GM18499 (cell line): ENCODE results near the gene MRPS18A.
"Not testable (repeated sequence)": the region's sequence is repeated elsewhere in the genome, so short reads cannot be mapped to it uniquely, and the experiment has no call there.

ENCODE experiments used
- ATAC-seq: cut with Tn5 transposase; IDR thresholded peaks from one replicate; pipeline ENCODE4 v1.9.1; 2021; ENCODE audit warnings: moderate number of reproducible peaks; ENCODE audit not compliant: insufficient read depth, unreplicated experiment

MRPS18A gene

DNA sequence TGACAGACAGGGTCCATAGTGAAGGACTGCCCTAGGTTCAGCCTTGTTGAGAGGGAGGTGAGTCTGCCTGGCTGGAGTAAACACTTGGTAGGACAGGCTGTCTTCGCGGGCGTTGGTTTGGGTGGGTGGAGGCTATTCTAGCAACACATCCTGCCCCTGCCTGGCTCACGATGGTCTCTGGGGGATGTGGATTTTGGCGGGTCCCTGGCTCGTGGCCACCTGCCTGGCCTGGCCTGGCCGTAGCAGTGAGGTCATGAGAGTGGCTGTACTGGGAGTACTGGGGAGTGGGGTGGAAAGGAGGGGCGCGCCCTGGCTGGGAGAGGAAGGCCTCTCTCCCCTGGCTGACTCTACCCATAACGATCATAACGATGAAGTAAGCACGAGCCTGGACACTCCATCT lies 30.2 kb upstream of the MRPS18A start:
- ATAC-seq = no peak

GRCh38 chr6:43717389-43717788 lies 29.8 kb upstream of the MRPS18A start:
- ATAC-seq = no peak

GRCh38 chr6:43716099-43716498 lies 28.5 kb upstream of the MRPS18A start:
- ATAC-seq = no peak

- peak; percentile 78 for ATAC-seq
Measured at GRCh38 chr6:43715056-43715788, 27.6 kb upstream of the MRPS18A start.

- peak; percentile 11 for ATAC-seq
Measured at GRCh38 chr6:43714311-43715055, 26.9 kb upstream of the MRPS18A start.

GRCh38 chr6:43713643-43714310 lies 26.2 kb upstream of the MRPS18A start:
- ATAC-seq = no peak

DNA sequence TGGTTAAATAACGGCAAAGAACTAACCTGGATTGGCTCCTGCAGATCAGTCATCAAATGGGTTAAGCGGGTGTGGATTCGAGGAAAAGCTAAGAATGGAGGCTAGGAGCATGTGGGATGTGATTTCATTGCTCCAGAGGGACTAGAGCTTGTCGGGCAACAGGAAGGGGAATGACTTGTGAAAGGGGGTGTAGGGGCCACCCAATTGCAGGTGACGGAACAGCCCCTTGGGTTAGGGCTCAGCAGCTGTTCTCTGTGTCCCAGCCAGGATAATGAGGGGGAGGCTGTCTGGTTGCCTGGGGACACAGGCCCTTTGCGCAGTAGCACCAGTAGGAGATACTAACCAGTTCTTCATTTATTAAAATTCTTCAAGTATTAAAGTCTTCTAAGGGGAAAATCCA lies 25.0 kb upstream of the MRPS18A start:
- no peak for ATAC-seq

DNA sequence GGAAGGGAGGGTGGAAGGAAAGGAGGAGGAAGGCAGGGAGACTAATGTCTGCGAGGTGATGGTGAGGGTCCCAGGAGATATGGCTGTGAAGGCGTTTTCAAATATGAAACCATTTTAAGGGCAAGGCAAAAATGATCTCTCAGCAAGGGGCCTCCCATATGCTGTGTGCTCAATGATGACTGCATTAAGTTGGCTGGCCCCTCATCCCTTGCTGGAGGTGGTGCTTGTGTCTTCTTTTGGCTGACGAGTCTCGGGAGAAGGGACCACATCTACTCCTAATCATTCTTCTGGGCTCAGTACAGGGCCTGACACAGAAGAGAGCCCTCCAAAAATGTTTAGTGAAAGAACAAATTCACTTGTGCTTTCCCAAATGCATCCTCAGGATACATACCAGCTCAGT lies 23.0 kb upstream of the MRPS18A start:
- no peak for ATAC-seq

DNA sequence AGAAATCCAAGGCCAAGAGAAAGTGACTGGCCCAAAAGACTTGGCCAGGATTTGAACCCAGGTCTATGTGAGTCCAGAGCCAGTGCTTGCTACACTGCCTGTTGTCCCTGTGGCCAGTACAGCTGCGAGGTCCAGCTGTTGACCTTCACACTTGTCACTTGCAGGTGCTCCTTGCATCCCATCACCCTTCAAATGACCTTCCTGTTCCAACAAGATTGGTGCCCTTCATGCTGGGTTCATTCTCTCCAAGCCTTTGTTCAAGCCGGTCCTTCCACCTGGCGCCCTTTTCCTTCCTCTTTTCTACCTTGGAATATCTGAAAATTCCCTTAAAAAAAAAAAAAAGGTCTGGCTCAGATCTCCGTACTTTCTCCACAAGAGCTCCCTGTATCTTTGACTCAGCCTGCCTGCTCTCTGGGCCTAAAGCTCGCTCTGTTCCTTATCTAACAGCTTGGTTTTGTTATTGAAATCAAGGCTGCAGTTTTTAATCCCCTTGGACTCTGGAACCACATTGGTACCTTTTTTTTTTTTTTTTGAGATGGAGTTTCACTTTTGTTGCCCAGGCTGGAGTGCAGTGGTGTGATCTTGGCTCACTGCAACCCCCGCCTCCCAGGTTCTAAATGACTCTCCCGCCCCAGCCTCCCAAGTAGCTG lies 22.2 kb upstream of the MRPS18A start:
- ATAC-seq = no peak

GRCh38 chr6:43708860-43709653 lies 21.5 kb upstream of the MRPS18A start:
- no peak for ATAC-seq

- ATAC-seq = no peak
Measured at GRCh38 chr6:43707767-43708166, 20.2 kb upstream of the MRPS18A start.

- ATAC-seq = no peak
Measured at GRCh38 chr6:43707269-43707668, 19.7 kb upstream of the MRPS18A start.

DNA sequence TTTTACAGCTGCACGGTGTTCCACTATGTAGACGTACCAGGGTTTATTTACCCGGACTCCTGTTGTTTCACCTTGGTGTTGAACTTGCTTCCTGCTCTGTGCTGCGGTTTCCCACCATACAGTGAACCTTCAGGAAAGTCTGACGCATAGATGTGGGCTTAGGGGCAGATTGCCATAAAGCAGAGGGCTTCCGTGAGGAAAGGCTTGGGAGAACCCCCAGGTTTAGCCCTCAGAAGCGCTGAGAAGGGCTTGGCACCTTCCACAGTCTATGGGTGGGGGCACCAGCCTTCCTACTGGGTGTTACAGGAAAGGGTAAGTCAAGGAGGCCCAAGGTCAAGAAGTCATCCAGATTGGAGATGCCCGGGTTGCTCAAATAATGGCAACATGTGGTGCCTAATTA lies 19.2 kb upstream of the MRPS18A start:
- ATAC-seq = no peak

GRCh38 chr6:43705996-43706395 lies 18.4 kb upstream of the MRPS18A start:
- no peak for ATAC-seq

DNA sequence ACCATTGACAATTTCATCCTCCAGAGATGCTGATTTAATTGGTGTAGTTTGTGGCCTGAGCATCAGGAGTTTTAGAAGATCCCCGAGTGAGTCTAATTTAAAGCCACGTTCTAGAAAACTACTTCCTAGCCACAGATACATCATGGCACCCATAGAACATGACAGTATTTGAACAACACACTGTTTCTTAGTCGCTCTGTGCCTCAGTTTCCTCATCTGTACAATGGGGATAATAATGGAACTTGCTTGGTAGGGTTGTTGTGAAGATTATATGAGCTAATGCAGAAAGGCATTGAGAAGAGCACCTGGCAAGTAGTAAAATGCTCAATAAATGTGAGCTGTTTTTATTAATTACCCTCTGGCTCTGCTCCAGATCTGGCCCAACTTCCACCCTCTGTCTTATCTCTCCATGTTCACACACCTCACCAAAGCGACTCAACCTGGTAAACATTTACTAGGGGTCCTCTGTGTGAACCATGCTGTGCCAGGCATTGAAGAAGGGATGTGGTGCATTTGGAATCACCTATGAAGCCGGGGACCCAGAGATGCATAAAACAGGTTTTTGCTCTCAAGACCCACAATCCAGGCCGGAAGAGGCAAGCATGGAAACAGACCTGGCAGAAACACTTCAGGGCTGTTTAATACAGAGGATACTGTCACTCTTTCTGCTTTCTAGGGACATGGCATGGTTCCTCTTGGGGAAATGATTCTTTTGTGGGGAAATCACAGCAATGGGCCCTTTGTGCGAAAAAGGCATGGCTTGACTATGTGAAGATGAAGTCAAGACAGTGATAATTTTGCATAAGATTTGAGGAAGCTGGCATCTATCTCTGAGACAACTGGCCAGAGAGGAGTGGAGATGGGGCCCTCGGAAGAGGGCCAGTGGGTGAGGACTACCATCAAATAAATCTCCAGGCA lies 16.2 kb upstream of the MRPS18A start:
- no peak for ATAC-seq

DNA sequence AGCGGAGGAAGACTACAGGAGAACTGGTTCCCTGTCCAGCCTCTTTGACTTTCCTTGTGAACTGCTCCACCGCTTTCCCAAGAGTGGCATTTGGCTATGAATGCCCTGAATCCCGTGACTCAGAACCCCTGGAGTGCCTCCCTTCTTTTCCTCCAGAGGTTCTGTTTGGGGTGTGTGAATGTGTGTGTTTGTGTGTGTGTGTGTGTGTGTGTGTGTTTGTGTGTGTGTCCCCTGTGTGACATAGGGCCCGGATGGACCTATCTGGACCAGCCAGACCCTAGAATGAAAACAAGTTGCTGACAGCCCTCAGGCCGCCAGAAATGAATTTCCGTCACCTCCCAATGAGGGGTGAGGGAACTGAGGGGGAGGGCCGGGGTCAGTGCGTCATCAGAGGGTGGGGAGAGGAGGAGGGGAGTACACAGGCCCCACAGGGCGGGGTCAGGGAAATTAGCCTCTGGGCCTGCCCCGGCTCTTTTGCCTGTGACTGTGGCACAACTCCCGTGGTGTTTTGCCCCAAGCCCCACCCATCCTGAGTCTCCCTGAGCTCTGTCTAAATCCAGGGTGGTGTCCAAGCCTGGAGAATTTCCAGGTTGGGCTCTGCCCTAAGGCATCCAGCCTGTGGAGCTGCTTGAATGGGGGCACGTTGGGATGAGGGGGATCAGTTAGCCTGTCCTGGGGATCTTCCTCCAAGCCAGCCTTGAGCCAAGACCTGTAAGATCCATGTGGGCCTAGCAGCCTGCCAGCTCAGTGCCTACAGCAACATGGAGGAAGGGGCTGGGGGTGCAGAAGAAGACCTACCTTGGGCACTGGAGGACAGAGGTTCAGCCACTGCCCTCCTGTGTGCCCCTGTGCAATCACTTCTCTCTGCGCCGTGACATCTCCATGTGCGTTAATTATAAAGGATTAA lies 15.2 kb upstream of the MRPS18A start:
- no peak for ATAC-seq

DNA sequence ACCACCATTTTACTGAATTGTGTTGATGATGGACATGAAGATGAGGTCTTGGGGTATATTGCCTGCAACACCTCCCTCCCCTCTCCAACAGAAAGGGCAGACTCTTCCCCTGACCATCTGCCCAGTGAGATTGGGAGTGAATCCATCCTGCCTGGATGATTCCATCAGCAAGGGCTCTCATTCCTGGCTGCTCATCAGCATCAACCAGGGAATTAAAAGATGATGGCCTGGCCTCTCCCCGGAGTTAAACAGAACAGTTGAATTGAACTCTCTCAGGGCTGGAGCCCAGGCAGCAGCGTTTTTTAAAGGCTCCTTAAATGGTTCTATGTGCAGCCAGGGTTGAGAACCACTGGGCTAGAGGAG lies 14.6 kb upstream of the MRPS18A start:
- no peak for ATAC-seq

DNA sequence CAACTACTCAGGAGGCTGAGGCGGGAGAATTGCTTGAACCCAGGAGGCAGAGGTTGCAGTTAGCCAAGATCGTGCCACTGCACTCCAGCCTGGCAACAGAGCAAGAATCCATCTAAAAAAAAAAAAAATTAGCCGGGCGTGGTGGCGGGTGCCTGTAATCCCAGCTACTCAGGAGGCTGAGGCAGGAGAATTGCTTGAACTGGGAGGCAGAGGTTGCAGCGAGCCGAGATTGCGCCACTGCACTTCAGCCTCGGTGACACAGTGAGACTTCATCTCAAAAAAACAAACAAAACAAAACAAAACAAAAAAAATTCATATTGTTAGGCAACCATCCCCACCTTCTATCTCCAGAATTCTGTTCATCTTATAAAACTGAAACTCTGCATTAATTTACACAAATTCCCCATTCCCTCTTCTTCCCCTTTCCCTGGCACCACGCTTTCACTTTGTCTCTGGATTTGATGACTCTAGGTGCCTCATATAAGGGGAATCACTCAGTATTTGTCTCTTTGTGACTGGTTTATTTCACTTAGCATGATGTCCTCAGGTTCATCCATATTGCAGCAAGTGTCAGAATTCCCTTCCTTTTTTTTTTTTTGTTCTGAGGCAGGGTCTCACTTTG lies 13.5 kb upstream of the MRPS18A start:
- not testable (repeated sequence) for ATAC-seq
